GM12874 (cell line): ENCODE data around the gene STK17B.

Source experiments
- CTCF ChIP-seq: IDR thresholded peaks from 2 replicates; pipeline ENCODE4 v1.5.1; 2011; ENCODE audit warnings: low read depth, mild to moderate bottlenecking, control low read depth, low read length, moderate library complexity; ENCODE audit not compliant: insufficient read depth

The STK17B gene

DNA sequence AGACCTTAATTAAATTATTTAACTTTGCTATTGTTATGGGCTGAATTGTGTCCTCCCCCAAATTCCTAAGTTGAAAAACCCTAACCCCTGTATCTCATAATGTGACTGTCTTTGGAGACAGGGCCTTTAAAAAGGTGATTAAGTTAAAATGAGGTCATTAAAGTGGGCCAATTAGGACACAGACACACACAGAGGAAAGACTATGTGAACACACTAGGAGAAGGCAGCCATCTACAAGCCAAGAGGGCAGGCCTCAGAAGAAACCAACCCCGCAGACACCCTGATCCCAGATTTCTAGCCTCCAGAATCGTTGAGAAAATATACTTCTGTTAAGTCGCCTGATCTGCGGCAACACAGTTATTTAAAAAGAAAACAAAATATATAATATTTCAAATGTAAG is 6.4 kb downstream of the STK17B start:
- no peak for TF ChIP-seq CTCF

- TF ChIP-seq CTCF = no peak
Observed at GRCh38 chr2:196163285-196163684, 8.1 kb downstream of the STK17B start.

- TF ChIP-seq CTCF = no peak
Observed at GRCh38 chr2:196162586-196163175, 8.7 kb downstream of the STK17B start.

GRCh38 chr2:196160946-196161345 is 10.4 kb downstream of the STK17B start:
- TF ChIP-seq CTCF = no peak

- no peak for TF ChIP-seq CTCF
Observed at GRCh38 chr2:196160101-196160500, 11.3 kb downstream of the STK17B start.

DNA sequence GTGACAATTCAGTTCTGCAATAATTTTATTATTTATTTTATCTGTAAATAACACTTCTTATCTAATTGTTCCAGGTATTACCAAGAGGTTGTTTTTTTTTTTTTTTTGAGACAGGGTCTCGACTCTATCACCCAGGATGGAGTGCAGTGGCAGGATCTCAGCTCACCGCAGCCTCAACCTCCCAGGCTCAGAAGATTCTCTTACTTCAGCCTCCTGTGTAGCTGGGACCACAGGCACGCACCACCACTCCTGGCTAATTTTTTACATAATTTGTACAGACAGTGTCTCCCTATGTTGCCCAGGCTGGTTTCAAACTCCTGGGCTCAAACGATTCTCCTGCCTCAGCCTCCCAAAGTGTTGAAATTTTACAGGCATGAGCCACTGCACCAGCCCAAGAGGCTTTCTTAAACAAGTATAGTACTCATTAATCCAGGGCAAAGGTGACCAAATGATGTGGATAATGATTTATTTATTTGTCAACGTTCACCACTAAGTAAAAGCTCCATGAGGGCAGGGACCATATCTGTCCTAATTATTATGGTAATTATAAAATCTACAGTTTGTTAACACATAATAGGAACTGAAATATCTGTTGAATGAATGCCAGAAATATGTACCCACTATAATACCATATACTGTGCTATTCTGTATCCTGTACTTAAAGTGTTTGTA is 12.0 kb downstream of the STK17B start:
- TF ChIP-seq CTCF = no peak

GRCh38 chr2:196155575-196155974 is 15.8 kb downstream of the STK17B start:
- no peak for TF ChIP-seq CTCF
